Activated naive CD8-positive, alpha-beta T cell treated with anti-CD3 and anti-CD28 coated beads, Interleukin-2, amount 10 ng/mL, durations not matched to agents 7 days and 5 days (primary cell): ENCODE results near the gene PER1. TPM values are rescaled to one million over a fixed set of nuclear protein-coding genes. Genes with fewer than 3 reads are reported as not detected.
A peak's percentile ranks its signal among the peaks of the same experiment; 100 is the strongest.

Experiments used
- ATAC-seq: fragments of 150-1000 bp; cut with Tn5 transposase; one replicate; pipeline ENCODE4 v1.10.0; 2021; ENCODE audit warnings: low read depth, moderate library complexity
- POLR2A ChIA-PET: fragments of 350-600 bp; sonication (Branson Sonifier 250); formaldehyde crosslinking; loops from one replicate; lab custom pipeline; 2021; ENCODE audit warnings: antibody characterized with exemption; lab: Charles Lee
- DNase-seq: peaks from one replicate; pipeline ENCODE4 v3.0.0; 2021
- H3K27ac Mint-ChIP-seq: one replicate; pipeline ENCODE4 v1.8.0; 2022; ENCODE audit warnings: mild to moderate bottlenecking, mixed read lengths
- H3K27me3 Mint-ChIP-seq: one replicate; pipeline ENCODE4 v1.8.0; 2022; ENCODE audit warnings: mild to moderate bottlenecking, moderate library complexity, mixed read lengths
- H3K36me3 Mint-ChIP-seq: one replicate; pipeline ENCODE4 v1.8.0; 2021; ENCODE audit warnings: mild to moderate bottlenecking, mixed read lengths
- H3K4me1 Mint-ChIP-seq: one replicate; pipeline ENCODE4 v1.8.0; 2021; ENCODE audit warnings: mixed read lengths
- H3K4me3 Mint-ChIP-seq: one replicate; pipeline ENCODE4 v1.8.0; 2022; ENCODE audit warnings: mild to moderate bottlenecking, moderate library complexity, mixed read lengths
- H3K9me3 Mint-ChIP-seq: one replicate; pipeline ENCODE4 v1.8.0; 2021; ENCODE audit warnings: mixed read lengths
- total RNA-seq, 2 experiments: library from RNA; stranded (reverse); gene quantifications; one replicate each; pipeline ENCODE4 v1.2.3, GENCODE V29; 2021

PER1 gene, protein sequence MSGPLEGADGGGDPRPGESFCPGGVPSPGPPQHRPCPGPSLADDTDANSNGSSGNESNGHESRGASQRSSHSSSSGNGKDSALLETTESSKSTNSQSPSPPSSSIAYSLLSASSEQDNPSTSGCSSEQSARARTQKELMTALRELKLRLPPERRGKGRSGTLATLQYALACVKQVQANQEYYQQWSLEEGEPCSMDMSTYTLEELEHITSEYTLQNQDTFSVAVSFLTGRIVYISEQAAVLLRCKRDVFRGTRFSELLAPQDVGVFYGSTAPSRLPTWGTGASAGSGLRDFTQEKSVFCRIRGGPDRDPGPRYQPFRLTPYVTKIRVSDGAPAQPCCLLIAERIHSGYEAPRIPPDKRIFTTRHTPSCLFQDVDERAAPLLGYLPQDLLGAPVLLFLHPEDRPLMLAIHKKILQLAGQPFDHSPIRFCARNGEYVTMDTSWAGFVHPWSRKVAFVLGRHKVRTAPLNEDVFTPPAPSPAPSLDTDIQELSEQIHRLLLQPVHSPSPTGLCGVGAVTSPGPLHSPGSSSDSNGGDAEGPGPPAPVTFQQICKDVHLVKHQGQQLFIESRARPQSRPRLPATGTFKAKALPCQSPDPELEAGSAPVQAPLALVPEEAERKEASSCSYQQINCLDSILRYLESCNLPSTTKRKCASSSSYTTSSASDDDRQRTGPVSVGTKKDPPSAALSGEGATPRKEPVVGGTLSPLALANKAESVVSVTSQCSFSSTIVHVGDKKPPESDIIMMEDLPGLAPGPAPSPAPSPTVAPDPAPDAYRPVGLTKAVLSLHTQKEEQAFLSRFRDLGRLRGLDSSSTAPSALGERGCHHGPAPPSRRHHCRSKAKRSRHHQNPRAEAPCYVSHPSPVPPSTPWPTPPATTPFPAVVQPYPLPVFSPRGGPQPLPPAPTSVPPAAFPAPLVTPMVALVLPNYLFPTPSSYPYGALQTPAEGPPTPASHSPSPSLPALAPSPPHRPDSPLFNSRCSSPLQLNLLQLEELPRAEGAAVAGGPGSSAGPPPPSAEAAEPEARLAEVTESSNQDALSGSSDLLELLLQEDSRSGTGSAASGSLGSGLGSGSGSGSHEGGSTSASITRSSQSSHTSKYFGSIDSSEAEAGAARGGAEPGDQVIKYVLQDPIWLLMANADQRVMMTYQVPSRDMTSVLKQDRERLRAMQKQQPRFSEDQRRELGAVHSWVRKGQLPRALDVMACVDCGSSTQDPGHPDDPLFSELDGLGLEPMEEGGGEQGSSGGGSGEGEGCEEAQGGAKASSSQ (N-terminal part only)
- total RNA-seq, result 10 to 100 TPM; 52.7 to 53.6 TPM

GRCh38 chr17:8152112-8152775 lies at the start of gene PER1:
TSS of gene PER1 (minus strand) at chr17:8152404. CDS start at chr17:8150706, 1,698 bp downstream.
- no peaks in the 10 kb centered on the region for H3K9me3 Mint-ChIP-seq
- H3K4me1 Mint-ChIP-seq, result peaks cover 37% of the 10 kb centered on the region
- peak within 1 kb of the TSS; percentile 95 for H3K4me3 Mint-ChIP-seq
- DNase-seq (peak; percentile 90), ATAC-seq (peak; percentile 33)
- peaks cover 4% of the 10 kb centered on the region for H3K36me3 Mint-ChIP-seq
- H3K27me3 Mint-ChIP-seq, result no peaks in the 10 kb centered on the region
- no peak within 1 kb of the TSS for H3K27ac Mint-ChIP-seq
- POLR2A ChIA-PET, result interaction anchor here (0.8 to 14.8 kb wide), 9 partner anchors 9 to 143 kb away, joined by 3 to 384 read pairs (median 4); partner anchors contain the start of genes CTC1, HES7 and SLC25A35

DNA sequence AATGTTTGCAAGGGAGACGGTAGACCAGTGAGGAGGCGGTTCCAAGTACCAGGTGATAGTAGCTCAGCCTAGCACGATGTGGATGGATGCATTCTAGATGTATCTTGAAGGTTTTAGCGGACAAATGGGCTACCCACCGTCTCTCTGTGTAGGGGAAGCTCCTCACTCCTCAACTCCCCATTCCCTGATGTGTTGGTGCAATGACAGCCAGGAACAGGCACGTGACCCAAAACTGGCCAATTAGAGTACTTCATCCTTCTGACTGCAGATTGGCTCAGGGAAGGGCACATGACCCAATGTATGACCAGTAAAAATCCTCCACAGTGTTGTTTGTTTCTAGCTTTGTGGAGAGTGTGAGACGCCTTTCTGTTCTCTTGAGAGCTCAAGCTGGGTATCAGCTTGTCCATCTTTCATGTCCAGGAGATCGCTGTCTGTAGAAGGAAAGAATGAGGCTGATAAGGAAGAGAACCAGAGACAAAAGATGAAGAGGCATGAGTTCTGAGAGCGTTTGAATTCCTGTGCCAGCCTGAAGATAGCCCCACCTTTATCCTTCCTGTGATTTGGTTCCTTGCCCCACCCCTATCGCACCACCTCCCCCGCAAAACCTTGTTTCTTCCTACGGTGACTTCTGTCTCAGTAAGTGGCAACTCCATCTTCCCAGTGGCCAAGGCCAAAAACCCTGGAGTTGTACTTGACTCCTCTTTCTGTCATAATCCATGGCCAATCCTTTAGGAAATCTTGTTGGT lies 40.0 kb upstream of the PER1 start:
- ATAC-seq, result peak; percentile 46

GRCh38 chr17:8190506-8190905 lies 38.3 kb upstream of the PER1 start:
- Mint-ChIP-seq H3K9me3 (no peaks in the 10 kb centered on the region), H3K4me1 (peaks cover 10% of the 10 kb centered on the region), H3K36me3 (no peaks in the 10 kb centered on the region), H3K27me3 (no peaks in the 10 kb centered on the region), H3K4me3 (no peak overlapping the region), H3K27ac (peak overlapping the region; percentile 95)
- no peak for DNase-seq
- POLR2A ChIA-PET, result interaction anchor here (0.6 to 9.0 kb wide), 12 partner anchors 9 to 105 kb away, joined by 3 to 130 read pairs (median 13); partner anchors contain the start of genes AURKB, CTC1, SLC25A35 and TMEM107
- ATAC-seq, result no peak

More for the DNA sequence above, 40.0 kb upstream of the PER1 start:
- Mint-ChIP-seq H3K9me3 (no peaks in the 10 kb centered on the region), H3K27me3 (no peaks in the 10 kb centered on the region), H3K27ac (no peak overlapping the region), H3K4me3 (no peak overlapping the region), H3K36me3 (no peaks in the 10 kb centered on the region), H3K4me1 (peaks cover 16% of the 10 kb centered on the region)
- POLR2A ChIA-PET, result interaction anchor here (0.8 to 9.0 kb wide), 11 partner anchors 8 to 103 kb away, joined by 3 to 130 read pairs (median 6); partner anchors contain the start of genes AURKB, CTC1, RANGRF and SLC25A35
- peak; percentile 60 for DNase-seq

DNA sequence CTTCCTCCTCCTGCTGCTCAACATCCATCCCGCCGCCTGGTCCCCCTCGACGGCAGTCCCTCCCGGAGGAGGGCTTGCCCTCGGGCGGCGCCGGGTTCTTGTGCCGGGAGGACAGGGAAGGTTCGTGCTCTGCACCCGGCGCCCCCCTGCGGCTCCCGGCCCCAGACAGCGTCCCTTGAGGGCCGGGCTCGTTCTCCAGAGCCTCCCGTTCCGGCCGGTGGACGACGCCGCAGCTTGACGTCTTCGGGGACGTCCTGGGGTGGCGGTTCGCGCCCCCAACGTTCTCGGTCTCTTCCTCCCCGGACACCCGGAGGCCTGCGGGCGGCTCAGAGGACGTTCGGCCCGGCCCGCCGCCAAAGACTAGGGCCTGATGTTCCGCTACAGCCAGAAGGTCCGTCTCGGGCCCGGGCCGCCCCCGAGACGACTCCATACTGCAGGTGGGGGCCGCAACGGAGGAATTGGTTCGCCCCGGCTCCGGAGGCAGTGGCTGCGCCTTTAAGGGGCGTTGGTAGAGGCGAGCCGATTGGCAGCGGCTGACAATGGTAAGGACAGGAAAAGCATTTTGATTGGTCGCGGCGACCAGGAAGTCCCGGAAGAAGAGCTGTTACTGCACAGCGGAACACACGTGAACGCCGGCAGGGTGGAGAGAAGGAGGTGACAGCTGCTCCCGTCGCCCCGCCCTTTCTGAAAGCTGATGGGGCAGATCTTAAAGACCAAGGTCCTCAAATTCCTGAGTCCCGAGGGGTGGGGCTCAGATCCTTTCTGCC lies 37.7 kb upstream of the PER1 start, which contains the start of gene BORCS6:
Gene BORCS6 (minus strand): TSS at position 470 of the 767 bp plus-strand sequence. CDS start 40 bp downstream, at position 430.
- POLR2A ChIA-PET, result interaction anchor here (0.6 to 9.0 kb wide), 15 partner anchors 9 to 105 kb away, joined by 3 to 130 read pairs (median 13); partner anchors contain the start of genes AURKB, CTC1, HES7 and PFAS
- Mint-ChIP-seq H3K36me3 (no peaks in the 10 kb centered on the region), H3K4me3 (no peak within 1 kb of the TSS)

GRCh38 chr17:8189041-8189710 lies 37.0 kb upstream of the PER1 start:
- H3K9me3 Mint-ChIP-seq, result no peaks in the 10 kb centered on the region
- no peaks in the 10 kb centered on the region for H3K27me3 Mint-ChIP-seq
- no peaks in the 10 kb centered on the region for H3K36me3 Mint-ChIP-seq
- no peak for ATAC-seq
- H3K27ac Mint-ChIP-seq, result peak overlapping the region; percentile 95
- H3K4me3 Mint-ChIP-seq, result no peak overlapping the region
- no peak for DNase-seq
- H3K4me1 Mint-ChIP-seq, result peaks cover 10% of the 10 kb centered on the region
- POLR2A ChIA-PET, result interaction anchor here (0.6 to 9.0 kb wide), 13 partner anchors 10 to 69 kb away, joined by 3 to 130 read pairs (median 13); partner anchors contain the start of genes AURKB, CTC1, HES7 and PFAS

More for the DNA sequence above, 37.7 kb upstream of the PER1 start, which contains the start of gene BORCS6:
- H3K9me3 Mint-ChIP-seq, result no peaks in the 10 kb centered on the region
- ATAC-seq, result peak; percentile 66
- no peaks in the 10 kb centered on the region for H3K27me3 Mint-ChIP-seq
- H3K27ac Mint-ChIP-seq, result peak within 1 kb of the TSS; percentile 95
- peak; percentile 90 for DNase-seq
- peaks cover 10% of the 10 kb centered on the region for H3K4me1 Mint-ChIP-seq

- Mint-ChIP-seq H3K27ac (no peak overlapping the region), H3K27me3 (no peaks in the 10 kb centered on the region), H3K4me1 (peaks cover 14% of the 10 kb centered on the region), H3K9me3 (no peaks in the 10 kb centered on the region), H3K4me3 (no peak overlapping the region), H3K36me3 (no peaks in the 10 kb centered on the region)
- no peak for ATAC-seq
- POLR2A ChIA-PET, result interaction anchor here (1.3 to 9.0 kb wide), 11 partner anchors 11 to 107 kb away, joined by 4 to 130 read pairs (median 13); partner anchors contain the start of genes AURKB, CTC1, HES7 and PFAS
- peak; percentile 44 for DNase-seq
These were observed 36.1 kb upstream of the PER1 start for GRCh38 chr17:8188263-8188839.

- H3K27ac Mint-ChIP-seq, result no peak overlapping the region
- POLR2A ChIA-PET, result interaction anchor here (1.3 to 9.0 kb wide), 11 partner anchors 11 to 108 kb away, joined by 3 to 130 read pairs (median 13); partner anchors contain the start of genes AURKB, CTC1, PFAS and SLC25A35
- DNase-seq, result peak; percentile 91
- peak; percentile 25 for ATAC-seq
- peaks cover 14% of the 10 kb centered on the region for H3K4me1 Mint-ChIP-seq
- H3K36me3 Mint-ChIP-seq, result no peaks in the 10 kb centered on the region
- H3K4me3 Mint-ChIP-seq, result no peak overlapping the region
- peaks cover 4% of the 10 kb centered on the region for H3K27me3 Mint-ChIP-seq
- no peaks in the 10 kb centered on the region for H3K9me3 Mint-ChIP-seq
These were observed 35.5 kb upstream of the PER1 start for GRCh38 chr17:8187517-8188262.

DNA sequence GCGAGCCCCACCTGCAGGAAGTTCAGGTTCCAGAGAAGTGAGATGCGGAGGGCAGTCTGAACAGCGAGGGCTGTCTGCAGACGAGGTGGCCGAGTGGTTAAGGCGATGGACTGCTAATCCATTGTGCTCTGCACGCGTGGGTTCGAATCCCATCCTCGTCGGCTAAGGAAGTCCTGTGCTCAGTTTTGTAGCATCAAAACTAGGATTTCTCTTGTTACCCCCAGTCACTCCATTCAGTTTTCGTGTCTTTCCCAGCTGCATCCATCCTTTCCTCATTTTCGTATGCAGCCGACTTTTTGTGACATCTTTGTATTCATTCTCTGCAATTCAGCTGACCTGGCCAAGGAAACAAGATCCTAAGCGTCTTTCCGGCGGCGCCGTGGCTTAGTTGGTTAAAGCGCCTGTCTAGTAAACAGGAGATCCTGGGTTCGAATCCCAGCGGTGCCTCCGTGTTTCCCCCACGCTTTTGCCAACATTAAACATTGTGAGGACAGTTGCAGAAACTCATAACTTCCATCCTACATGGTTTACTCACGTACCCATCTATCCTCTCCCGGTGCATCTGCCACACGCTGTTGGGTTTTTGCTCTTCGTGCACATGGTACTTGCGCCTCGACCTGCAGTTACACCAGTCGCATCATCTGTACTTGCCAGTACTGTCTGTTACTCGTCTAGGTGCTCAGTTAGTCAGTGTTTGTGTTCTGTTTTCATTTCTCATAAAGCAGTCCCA lies 34.7 kb upstream of the PER1 start:
- POLR2A ChIA-PET, result interaction anchor here (1.4 to 9.0 kb wide), 11 partner anchors 10 to 108 kb away, joined by 3 to 130 read pairs (median 20); partner anchors contain the start of genes AURKB, CTC1, PFAS and SLC25A35
- peaks cover 14% of the 10 kb centered on the region for H3K4me1 Mint-ChIP-seq
- no peaks in the 10 kb centered on the region for H3K9me3 Mint-ChIP-seq
- peaks cover 9% of the 10 kb centered on the region for H3K27me3 Mint-ChIP-seq
- no peak overlapping the region for H3K27ac Mint-ChIP-seq
- no peaks in the 10 kb centered on the region for H3K36me3 Mint-ChIP-seq
- peak; percentile 94 for DNase-seq
- no peak overlapping the region for H3K4me3 Mint-ChIP-seq
- ATAC-seq, result peak; percentile 41

DNA sequence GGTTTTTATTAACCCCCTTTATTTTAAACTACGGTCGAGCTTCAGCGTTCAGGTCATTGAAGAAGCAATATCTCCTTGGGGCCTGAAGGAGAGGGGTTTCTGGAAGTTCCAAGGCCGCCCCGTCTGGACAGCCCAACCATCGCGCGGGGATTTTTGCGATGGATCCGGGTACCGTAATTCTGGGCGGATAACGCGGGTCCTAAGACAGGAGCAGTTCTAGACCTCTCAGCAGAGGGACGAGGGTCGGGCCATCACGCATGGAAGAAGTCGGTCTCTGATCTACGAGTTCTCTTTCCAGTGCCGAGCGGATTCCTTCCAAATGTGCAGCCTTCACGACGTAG lies 34.2 kb upstream of the PER1 start:
- POLR2A ChIA-PET, result interaction anchor here (1.4 to 9.0 kb wide), 9 partner anchors 10 to 67 kb away, joined by 3 to 130 read pairs (median 20); partner anchors contain the start of genes AURKB, CTC1, HES7 and PFAS
- Mint-ChIP-seq H3K27me3 (peaks cover 10% of the 10 kb centered on the region), H3K27ac (no peak overlapping the region), H3K9me3 (no peaks in the 10 kb centered on the region), H3K4me1 (peaks cover 16% of the 10 kb centered on the region), H3K36me3 (no peaks in the 10 kb centered on the region), H3K4me3 (no peak overlapping the region)
- DNase-seq (no peak), ATAC-seq (no peak)
